GM12864 (cell line): ENCODE data around the gene RNF2.

Experiments
- DNase-seq: peaks from one replicate; pipeline ENCODE4 v3.0.0-alpha.2; 2011; ENCODE audit warnings: low read depth
- H3K4me3 ChIP-seq: 2 replicates; pipeline ENCODE4 v1.5.1; 2011; ENCODE audit warnings: mild to moderate bottlenecking, low read depth, low read length, control low read depth
- TF ChIP-seq, protein P1 (sequence below): IDR thresholded peaks from 2 replicates; pipeline ENCODE4 v1.5.1; 2011; ENCODE audit warnings: low read depth, mild to moderate bottlenecking, moderate library complexity, low read length, control low read depth, inconsistent platforms; ENCODE audit errors: missing control alignments

RNF2 gene

GRCh38 chr1:185070051-185070450, 24.7 kb downstream of the RNF2 start:
- H3K4me3 ChIP-seq = no peak overlapping the region
- DNase-seq = no peak
- TF ChIP-seq, protein P1, sequence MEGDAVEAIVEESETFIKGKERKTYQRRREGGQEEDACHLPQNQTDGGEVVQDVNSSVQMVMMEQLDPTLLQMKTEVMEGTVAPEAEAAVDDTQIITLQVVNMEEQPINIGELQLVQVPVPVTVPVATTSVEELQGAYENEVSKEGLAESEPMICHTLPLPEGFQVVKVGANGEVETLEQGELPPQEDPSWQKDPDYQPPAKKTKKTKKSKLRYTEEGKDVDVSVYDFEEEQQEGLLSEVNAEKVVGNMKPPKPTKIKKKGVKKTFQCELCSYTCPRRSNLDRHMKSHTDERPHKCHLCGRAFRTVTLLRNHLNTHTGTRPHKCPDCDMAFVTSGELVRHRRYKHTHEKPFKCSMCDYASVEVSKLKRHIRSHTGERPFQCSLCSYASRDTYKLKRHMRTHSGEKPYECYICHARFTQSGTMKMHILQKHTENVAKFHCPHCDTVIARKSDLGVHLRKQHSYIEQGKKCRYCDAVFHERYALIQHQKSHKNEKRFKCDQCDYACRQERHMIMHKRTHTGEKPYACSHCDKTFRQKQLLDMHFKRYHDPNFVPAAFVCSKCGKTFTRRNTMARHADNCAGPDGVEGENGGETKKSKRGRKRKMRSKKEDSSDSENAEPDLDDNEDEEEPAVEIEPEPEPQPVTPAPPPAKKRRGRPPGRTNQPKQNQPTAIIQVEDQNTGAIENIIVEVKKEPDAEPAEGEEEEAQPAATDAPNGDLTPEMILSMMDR = no peak

GRCh38 chr1:185073725-185074124, 28.4 kb downstream of the RNF2 start:
- H3K4me3 ChIP-seq = no peak overlapping the region
- no peak for DNase-seq
- TF ChIP-seq, protein P1 = no peak

GRCh38 chr1:185074307-185074706, 28.9 kb downstream of the RNF2 start:
- H3K4me3 ChIP-seq = no peak overlapping the region
- TF ChIP-seq, protein P1 = no peak
- no peak for DNase-seq

DNA sequence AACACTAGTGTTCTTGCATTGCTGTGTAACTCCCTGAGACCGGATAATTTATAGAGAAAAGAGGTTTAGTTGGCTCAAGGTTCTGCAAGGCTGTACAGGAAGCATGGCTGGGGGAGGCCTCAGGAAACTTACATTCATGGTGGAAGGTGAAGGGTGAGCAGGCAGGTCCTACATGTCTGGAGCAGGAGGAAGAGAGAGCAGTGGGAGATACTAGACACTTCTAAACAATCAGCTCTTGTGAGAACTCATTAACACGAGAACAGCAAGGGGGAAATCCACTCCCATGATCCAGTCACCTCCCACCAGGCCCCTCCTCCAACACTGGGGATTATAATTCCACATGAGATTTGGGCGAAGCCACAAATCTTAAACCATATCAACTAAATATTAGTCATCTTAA, 30.1 kb downstream of the RNF2 start:
- DNase-seq = no peak
- TF ChIP-seq, protein P1 = no peak
- H3K4me3 ChIP-seq = no peak overlapping the region

GRCh38 chr1:185077374-185077773, 32.0 kb downstream of the RNF2 start:
- no peak overlapping the region for H3K4me3 ChIP-seq
- TF ChIP-seq, protein P1 = no peak
- no peak for DNase-seq

GRCh38 chr1:185080422-185080821, 35.1 kb downstream of the RNF2 start:
- no peak overlapping the region for H3K4me3 ChIP-seq
- TF ChIP-seq, protein P1 = no peak

GRCh38 chr1:185083818-185084217, 38.5 kb downstream of the RNF2 start:
- no peak overlapping the region for H3K4me3 ChIP-seq
- TF ChIP-seq, protein P1 = no peak
- no peak for DNase-seq

More at GRCh38 chr1:185080422-185080821, 35.1 kb downstream of the RNF2 start:
- DNase-seq = no peak
